NCI-H1694 treated with DMSO at 0.1 percent for 48 hours (cell line): ENCODE measurements around the gene NME7.
"Not testable (repeated sequence)": the region's sequence is repeated elsewhere in the genome, so short reads cannot be mapped to it uniquely, and the experiment has no call there.

ENCODE experiments used
- DNase-seq: peaks from one replicate; lab custom pipeline; 2025; lab: John Stamatoyannopoulos, UW

The NME7 gene

GRCh38 chr1:169340882-169341281, 26.7 kb downstream of the NME7 start:
- DNase-seq = no peak

- no peak for DNase-seq
Measured at GRCh38 chr1:169339773-169340172, 27.8 kb downstream of the NME7 start.

GRCh38 chr1:169338617-169339016, 29.0 kb downstream of the NME7 start:
- no peak for DNase-seq

- DNase-seq = not testable (repeated sequence)
Measured at GRCh38 chr1:169336947-169337715, 30.5 kb downstream of the NME7 start.

- DNase-seq = not testable (repeated sequence)
Measured at GRCh38 chr1:169334727-169335126, 32.9 kb downstream of the NME7 start.

- DNase-seq = no peak
Measured at GRCh38 chr1:169330927-169331326, 36.7 kb downstream of the NME7 start.

GRCh38 chr1:169329383-169329782, 38.2 kb downstream of the NME7 start:
- no peak for DNase-seq

- DNase-seq = no peak
Measured at GRCh38 chr1:169327875-169328274, 39.7 kb downstream of the NME7 start.

GRCh38 chr1:169326956-169327268, 40.7 kb downstream of the NME7 start:
- DNase-seq = no peak

GRCh38 chr1:169326261-169326955, 41.2 kb downstream of the NME7 start:
- no peak for DNase-seq

- DNase-seq = no peak
Measured at GRCh38 chr1:169325117-169325516, 42.5 kb downstream of the NME7 start.

GRCh38 chr1:169322138-169322537, 45.5 kb downstream of the NME7 start:
- DNase-seq = no peak

GRCh38 chr1:169321539-169321938, 46.1 kb downstream of the NME7 start:
- DNase-seq = no peak

- DNase-seq = peak; percentile 57
Measured at GRCh38 chr1:169318536-169319244, 48.9 kb downstream of the NME7 start.

- DNase-seq = no peak
Measured at GRCh38 chr1:169316556-169316955, 51.0 kb downstream of the NME7 start.

- no peak for DNase-seq
Measured at GRCh38 chr1:169312084-169312954, 55.3 kb downstream of the NME7 start.

- DNase-seq = no peak
Measured at GRCh38 chr1:169309178-169310166, 58.1 kb downstream of the NME7 start.

GRCh38 chr1:169308313-169309039, 59.1 kb downstream of the NME7 start:
- no peak for DNase-seq

GRCh38 chr1:169307176-169307575, 60.4 kb downstream of the NME7 start:
- DNase-seq = no peak

- DNase-seq = no peak
Measured at GRCh38 chr1:169305948-169306347, 61.6 kb downstream of the NME7 start.
